Effector memory CD4-positive, alpha-beta T cell (primary cell): ENCODE measurements around the gene C4orf50.

ENCODE experiments used
- DNase-seq, 3 donors: peaks; one replicate each; pipeline ENCODE4 v3.0.0-alpha.2; 2020
- H3K27ac ChIP-seq: 2 replicates; pipeline ENCODE4 v1.7.0; 2013; ENCODE audit warnings: mild to moderate bottlenecking, low read length, moderate library complexity; ENCODE audit not compliant: insufficient read depth, poor library complexity, severe bottlenecking
- H3K27me3 ChIP-seq: replicated peaks from 2 replicates; pipeline ENCODE4 v1.7.0; 2013; ENCODE audit warnings: mild to moderate bottlenecking, low read length; ENCODE audit not compliant: insufficient read depth, control insufficient read depth, poor library complexity, severe bottlenecking
- H3K36me3 ChIP-seq: 2 replicates; pipeline ENCODE4 v1.7.0; 2013; ENCODE audit warnings: mild to moderate bottlenecking, low read length, moderate library complexity; ENCODE audit not compliant: control insufficient read depth, insufficient read depth
- H3K4me1 ChIP-seq: 2 replicates; pipeline ENCODE4 v1.7.0; 2013; ENCODE audit warnings: low read length, mild to moderate bottlenecking; ENCODE audit not compliant: control insufficient read depth, insufficient read depth, poor library complexity, severe bottlenecking
- H3K4me3 ChIP-seq: 2 replicates; pipeline ENCODE4 v1.7.0; 2013; ENCODE audit warnings: low read length, low read depth, mild to moderate bottlenecking; ENCODE audit not compliant: insufficient read depth, poor library complexity, severe bottlenecking
- H3K9me3 ChIP-seq: 2 replicates; pipeline ENCODE4 v1.7.0; 2013; ENCODE audit warnings: mild to moderate bottlenecking, low read length, moderate library complexity; ENCODE audit not compliant: control insufficient read depth

The C4orf50 gene

DNA sequence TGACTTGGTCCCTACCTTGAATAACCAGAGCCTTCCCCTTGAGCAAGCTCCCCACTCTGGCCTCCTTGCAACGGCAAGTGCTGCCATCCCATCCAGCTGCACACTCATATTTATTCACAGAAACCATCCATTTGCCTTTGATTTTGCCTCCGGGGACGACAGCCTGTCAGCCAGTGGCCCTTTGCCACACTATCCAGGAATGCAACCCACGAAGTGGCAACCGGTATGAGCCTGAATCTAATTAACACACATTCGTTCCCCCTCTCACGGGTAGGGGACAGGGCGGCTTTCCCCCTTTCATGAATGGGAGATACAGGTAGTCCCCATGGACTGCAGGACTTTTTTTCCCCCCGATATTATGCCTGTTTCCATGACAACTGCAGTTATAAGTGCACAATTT lies 140.8 kb downstream of the C4orf50 start:
- no peaks in the 10 kb centered on the region for H3K9me3 ChIP-seq
- H3K4me1 ChIP-seq: no peaks in the 10 kb centered on the region
- H3K36me3 ChIP-seq: no peaks in the 10 kb centered on the region
- H3K27me3 ChIP-seq: no peaks in the 10 kb centered on the region
- no peak overlapping the region for H3K27ac ChIP-seq
- H3K4me3 ChIP-seq: no peak overlapping the region
- no peak for DNase-seq

DNA sequence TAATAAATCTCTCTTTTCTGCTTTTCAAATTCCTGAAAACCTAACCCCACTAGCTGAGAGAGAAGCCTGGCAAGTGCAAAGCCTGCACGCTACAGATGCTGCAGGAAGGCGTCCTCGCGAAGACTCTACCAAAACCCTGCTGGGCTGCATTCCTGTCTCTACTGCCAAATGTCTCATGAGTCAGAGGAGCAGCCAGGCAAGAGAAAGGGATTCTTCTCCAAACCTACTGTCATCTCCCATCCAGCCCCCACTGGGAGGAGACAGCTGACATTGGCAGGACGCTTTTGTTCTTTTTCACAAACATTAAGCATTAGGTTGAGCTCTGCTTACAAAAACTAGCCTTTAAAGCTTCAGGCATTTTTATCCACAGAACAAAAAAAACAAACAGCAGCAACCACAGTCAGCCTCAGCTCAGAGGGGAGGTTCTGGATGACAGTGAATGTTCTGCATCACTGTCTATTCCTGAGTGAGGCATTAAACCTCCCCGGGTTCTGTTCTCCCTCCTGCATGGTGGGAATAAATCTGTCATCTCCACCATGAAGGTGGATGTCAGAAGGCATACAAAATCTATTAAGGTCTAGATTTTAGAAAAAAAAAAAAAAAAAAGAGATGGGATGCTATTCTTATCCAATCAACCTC lies 143.3 kb downstream of the C4orf50 start:
- no peak for DNase-seq
- no peak overlapping the region for H3K27ac ChIP-seq
- H3K36me3 ChIP-seq: no peaks in the 10 kb centered on the region
- H3K27me3 ChIP-seq: no peaks in the 10 kb centered on the region
- no peaks in the 10 kb centered on the region for H3K4me1 ChIP-seq
- H3K9me3 ChIP-seq: no peaks in the 10 kb centered on the region
- no peak overlapping the region for H3K4me3 ChIP-seq

GRCh38 chr4:5870701-5871100 lies 147.5 kb downstream of the C4orf50 start:
- Histone ChIP-seq H3K36me3 (no peaks in the 10 kb centered on the region), H3K27me3 (no peaks in the 10 kb centered on the region), H3K27ac (no peak overlapping the region), H3K9me3 (no peaks in the 10 kb centered on the region), H3K4me1 (peaks cover 3% of the 10 kb centered on the region), H3K4me3 (no peak overlapping the region)
- no peak for DNase-seq

DNA sequence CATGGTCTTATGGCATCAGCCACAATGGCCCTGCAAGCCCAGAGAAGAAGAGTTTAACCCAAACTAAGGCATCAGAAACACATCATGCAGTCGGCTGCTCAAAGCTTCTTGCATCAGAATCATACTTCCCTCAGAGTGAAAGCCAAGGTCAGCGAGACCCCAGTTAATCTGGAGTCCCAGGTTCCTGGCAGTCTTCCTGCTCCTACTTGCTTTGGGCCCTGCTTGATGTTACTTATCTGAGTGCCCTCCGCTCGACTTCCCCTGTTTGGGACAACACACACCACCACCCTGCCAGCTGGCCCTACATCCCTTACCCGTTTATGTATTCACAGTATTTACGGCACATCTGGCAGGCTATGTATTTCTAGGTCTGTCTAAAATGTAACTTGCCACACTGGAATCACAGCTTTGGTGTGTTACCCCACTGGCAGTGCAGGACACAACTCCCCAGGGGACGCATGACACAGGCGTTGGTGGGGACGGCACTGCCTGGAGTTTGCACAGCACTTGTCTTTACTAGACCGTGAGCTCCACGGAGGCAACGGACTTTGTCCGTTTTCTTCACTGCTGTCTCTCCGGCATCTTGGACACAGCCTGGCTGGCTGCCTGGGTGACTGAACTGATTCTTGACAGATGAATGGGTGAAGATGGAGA lies 148.1 kb downstream of the C4orf50 start:
- no peak for DNase-seq
- no peaks in the 10 kb centered on the region for H3K27me3 ChIP-seq
- no peak overlapping the region for H3K4me3 ChIP-seq
- peaks cover 3% of the 10 kb centered on the region for H3K4me1 ChIP-seq
- H3K36me3 ChIP-seq: no peaks in the 10 kb centered on the region
- no peaks in the 10 kb centered on the region for H3K9me3 ChIP-seq
- no peak overlapping the region for H3K27ac ChIP-seq

DNA sequence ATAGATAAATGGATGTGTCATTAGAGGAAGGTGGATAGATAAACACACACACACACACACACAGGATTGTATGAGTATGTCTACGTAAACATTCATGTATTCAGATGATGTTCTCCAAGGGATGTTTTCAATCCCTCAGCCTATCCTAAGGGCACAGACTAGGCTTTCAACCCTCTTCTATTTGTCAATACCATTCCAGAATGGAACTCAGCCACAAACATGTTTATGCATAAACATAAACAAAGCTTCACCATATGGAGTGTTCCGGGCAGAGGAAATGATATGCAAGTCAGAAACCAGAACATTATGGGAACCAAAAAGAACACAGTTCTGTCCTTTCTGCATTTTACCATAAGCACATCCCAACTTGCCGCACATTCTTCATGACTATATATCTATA lies 150.4 kb downstream of the C4orf50 start:
- no peak for DNase-seq
- H3K4me3 ChIP-seq: no peak overlapping the region
- H3K27ac ChIP-seq: no peak overlapping the region
- H3K36me3 ChIP-seq: no peaks in the 10 kb centered on the region
- no peaks in the 10 kb centered on the region for H3K9me3 ChIP-seq
- no peaks in the 10 kb centered on the region for H3K27me3 ChIP-seq
- peaks cover 3% of the 10 kb centered on the region for H3K4me1 ChIP-seq

DNA sequence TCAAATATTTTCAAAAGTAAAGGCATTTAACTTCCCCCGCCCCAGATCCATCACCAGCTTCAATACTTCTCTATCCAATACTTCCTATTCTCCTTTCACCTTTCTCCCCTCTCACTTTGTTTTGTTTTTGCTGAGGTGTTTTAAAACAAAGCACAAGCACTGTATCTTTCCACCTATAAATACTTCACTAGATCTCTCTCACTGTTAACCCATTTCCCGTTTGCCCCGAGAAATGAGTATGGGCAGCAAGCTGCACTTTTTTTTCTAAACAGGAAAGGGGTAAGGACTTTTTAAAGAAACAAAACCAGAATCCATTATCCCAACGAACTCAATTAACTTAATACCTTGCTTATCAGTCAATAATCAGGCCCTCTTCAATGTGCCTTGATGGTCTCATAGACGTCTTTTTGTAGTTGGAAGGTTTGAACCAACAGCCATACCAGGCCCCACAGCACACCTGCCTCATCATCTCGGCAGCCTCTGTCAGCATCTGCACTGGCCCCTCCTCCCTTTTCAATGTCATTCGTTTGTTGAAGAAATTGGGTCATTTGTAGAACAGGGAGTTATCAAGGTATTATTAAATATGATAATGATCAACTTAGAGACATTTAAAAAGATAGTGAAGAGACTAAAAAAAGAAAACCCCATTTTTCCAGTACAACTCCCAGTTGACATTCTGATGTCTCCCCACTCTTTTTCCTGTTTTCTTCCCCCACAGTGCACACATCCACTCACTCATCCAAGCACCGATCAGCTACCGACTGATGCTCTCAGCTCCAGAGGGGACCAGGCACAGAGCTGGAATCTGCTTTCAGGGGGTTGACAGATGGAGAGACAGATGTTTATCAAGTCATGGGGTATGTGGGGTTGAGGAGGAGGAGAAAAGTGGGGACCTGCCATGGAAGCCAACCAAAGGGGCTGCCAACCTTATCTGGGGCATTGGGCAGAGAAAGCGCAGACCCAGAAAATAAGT lies 151.1 kb downstream of the C4orf50 start:
- no peak for DNase-seq
- Histone ChIP-seq H3K27ac (no peak overlapping the region), H3K36me3 (no peaks in the 10 kb centered on the region), H3K4me1 (peaks cover 3% of the 10 kb centered on the region), H3K9me3 (no peaks in the 10 kb centered on the region), H3K4me3 (no peak overlapping the region), H3K27me3 (no peaks in the 10 kb centered on the region)

GRCh38 chr4:5865896-5866599 lies 152.2 kb downstream of the C4orf50 start:
- Histone ChIP-seq H3K27me3 (no peaks in the 10 kb centered on the region), H3K4me1 (peaks cover 3% of the 10 kb centered on the region), H3K27ac (no peak overlapping the region), H3K4me3 (no peak overlapping the region), H3K36me3 (no peaks in the 10 kb centered on the region), H3K9me3 (no peaks in the 10 kb centered on the region)
- DNase-seq: no peak

- H3K36me3 ChIP-seq: no peaks in the 10 kb centered on the region
- H3K9me3 ChIP-seq: no peaks in the 10 kb centered on the region
- DNase-seq: no peak
- H3K4me3 ChIP-seq: no peak overlapping the region
- peaks cover 3% of the 10 kb centered on the region for H3K4me1 ChIP-seq
- H3K27ac ChIP-seq: no peak overlapping the region
- no peaks in the 10 kb centered on the region for H3K27me3 ChIP-seq
Measured at GRCh38 chr4:5863461-5864113, 154.6 kb downstream of the C4orf50 start.

- no peak for DNase-seq
- Histone ChIP-seq H3K27me3 (no peaks in the 10 kb centered on the region), H3K27ac (no peak overlapping the region), H3K36me3 (no peaks in the 10 kb centered on the region), H3K9me3 (no peaks in the 10 kb centered on the region), H3K4me1 (no peaks in the 10 kb centered on the region), H3K4me3 (no peak overlapping the region)
Measured at GRCh38 chr4:5858020-5858769, 160.0 kb downstream of the C4orf50 start.
